ENCODE measurements around the gene SCMH1.

GRCh38 chr1:41171266-41171874, 70.7 kb downstream of the SCMH1 start:
- no peak for TF ChIP-seq CTCF (IDR thresholded peaks at IDR 0.05; ENCODE audit: low read length)
- TF ChIP-seq EZH2 (IDR thresholded peaks at IDR 0.05; ENCODE audit: borderline replicate concordance, low read length): no peak
